LNCAP (cell line): ENCODE results near the gene OGFOD2.

Experiments used
- CTCF ChIP-seq: fragments of 450-650 bp; IDR thresholded peaks from 2 replicates; pipeline ENCODE4 v1.5.1; 2017; ENCODE audit warnings: mild to moderate bottlenecking

Gene OGFOD2

GRCh38 chr12:123000578-123000977 lies 25.5 kb downstream of the OGFOD2 start:
- no peak for TF ChIP-seq CTCF

GRCh38 chr12:123001464-123001863 lies 26.4 kb downstream of the OGFOD2 start:
- no peak for TF ChIP-seq CTCF

- TF ChIP-seq CTCF: no peak
Observed at GRCh38 chr12:123003257-123003656, 28.2 kb downstream of the OGFOD2 start.

- TF ChIP-seq CTCF: no peak
Observed at GRCh38 chr12:123004287-123004686, 29.2 kb downstream of the OGFOD2 start.

- TF ChIP-seq CTCF: no peak
Observed at GRCh38 chr12:123005081-123005626, 30.1 kb downstream of the OGFOD2 start.

- no peak for TF ChIP-seq CTCF
Observed at GRCh38 chr12:123006977-123007376, 31.9 kb downstream of the OGFOD2 start.

GRCh38 chr12:123010110-123010509 lies 35.1 kb downstream of the OGFOD2 start:
- no peak for TF ChIP-seq CTCF

GRCh38 chr12:123010681-123011080 lies 35.6 kb downstream of the OGFOD2 start:
- no peak for TF ChIP-seq CTCF
